Endothelial cell of umbilical vein (primary cell): Measurements from ENCODE around the gene BIN1. TPM values are rescaled to one million over a fixed set of nuclear protein-coding genes. Genes with fewer than 3 reads are reported as not detected.

ENCODE experiments used
- BruUV-seq: library from RNA; stranded (reverse); fragments of 400-500 nt; replicated peaks from 2 replicates; lab custom pipeline; 2021; lab: Mats Ljungman, UMichigan
- CTCF ChIA-PET: fragments of 300-600, 350-600 bp; sonication (Branson Sonifier 250); formaldehyde crosslinking; loops from one replicate; lab custom pipeline; 2021; ENCODE audit warnings: antibody characterized with exemption, inconsistent platforms; lab: Charles Lee
- POLR2A ChIA-PET: fragments of 300-600, 350-600 bp; sonication (Branson Sonifier 250); formaldehyde crosslinking; loops from one replicate; lab custom pipeline; 2021; ENCODE audit warnings: antibody characterized with exemption, inconsistent platforms; lab: Charles Lee
- DNase-seq: peaks from one replicate; pipeline ENCODE4 v3.0.0-alpha.2; 2011; ENCODE audit warnings: low read depth, low spot score
- FAIRE-seq: peaks from 2 replicates; lab custom pipeline; 2011; peaks lifted over from hg19 to GRCh38; lab: Jason Lieb, UNC
- H2AFZ ChIP-seq: 2 replicates; pipeline ENCODE4 v1.6.0; 2012; ENCODE audit warnings: low read depth, low read length, control low read depth, inconsistent platforms
- H3K27ac ChIP-seq: 2 replicates; pipeline ENCODE4 v1.5.1; 2011; ENCODE audit warnings: low read depth, mild to moderate bottlenecking, control low read depth, low read length, moderate library complexity; ENCODE audit not compliant: insufficient read depth
- H3K27me3 ChIP-seq, 2 experiments: 2 replicates each; pipeline versions ENCODE4 v1.6.0 to v1.6.1; 2011; ENCODE audit warnings: low read length in 2 of 2, mixed read lengths in 1 of 2; ENCODE audit not compliant: control insufficient read depth in 2 of 2, insufficient read depth in 2 of 2
- H3K36me3 ChIP-seq, 2 experiments: 2 replicates in 1 of 2; 3 replicates in 1 of 2; pipeline ENCODE4 v1.5.1; 2011; ENCODE audit warnings: low read length in 2 of 2, mild to moderate bottlenecking in 1 of 2, moderate library complexity in 1 of 2; ENCODE audit not compliant: control insufficient read depth in 2 of 2, insufficient read depth in 2 of 2; ENCODE audit errors: extremely low read depth in 1 of 2
- H3K4me1 ChIP-seq: 3 replicates; pipeline ENCODE4 v1.5.1; 2011; ENCODE audit warnings: mild to moderate bottlenecking, low read length; ENCODE audit not compliant: control insufficient read depth, insufficient read depth; ENCODE audit errors: extremely low read depth
- H3K4me2 ChIP-seq: 2 replicates; pipeline ENCODE4 v1.6.1; 2011; ENCODE audit warnings: low read length, control low read depth, mixed read lengths; ENCODE audit not compliant: insufficient read depth
- H3K4me3 ChIP-seq, 3 experiments: fragments of 200-600 bp in 1 of 3; sonication (generic), shearing (Covaris generic) in 1 of 3; replicated peaks in 1 of 3; 2 replicates each; pipeline ENCODE4 v1.5.1; 2011 to 2016; ENCODE audit warnings: control low read depth in 3 of 3, low read length in 3 of 3, mild to moderate bottlenecking in 2 of 3, inconsistent platforms in 1 of 3, low read depth in 1 of 3, moderate library complexity in 1 of 3; ENCODE audit not compliant: insufficient read depth in 1 of 3
- H3K79me2 ChIP-seq: 2 replicates; pipeline ENCODE4 v1.6.0; 2012; ENCODE audit warnings: low read length, inconsistent platforms; ENCODE audit not compliant: control insufficient read depth, insufficient read depth
- H3K9ac ChIP-seq: replicated peaks from 2 replicates; pipeline ENCODE3; 2011; ENCODE audit warnings: low read length, control low read depth; ENCODE audit not compliant: insufficient read depth; ENCODE audit errors: extremely low read depth
- H3K9me1 ChIP-seq: replicated peaks from 3 replicates; pipeline ENCODE4 v1.6.0; 2011; ENCODE audit warnings: mild to moderate bottlenecking, low read length; ENCODE audit not compliant: control insufficient read depth, insufficient read depth; ENCODE audit errors: extremely low read depth
- H3K9me3 ChIP-seq: replicated peaks from 2 replicates; pipeline ENCODE4 v1.5.1; 2012; ENCODE audit warnings: low read length, inconsistent platforms; ENCODE audit not compliant: control insufficient read depth, insufficient read depth
- H4K20me1 ChIP-seq: replicated peaks from 2 replicates; pipeline ENCODE3; 2011; ENCODE audit warnings: mild to moderate bottlenecking, low read length; ENCODE audit not compliant: control insufficient read depth, insufficient read depth; ENCODE audit errors: extremely low read depth
- EZH2 ChIP-seq: IDR thresholded peaks from 2 replicates; pipeline ENCODE4 v1.6.1; 2012; ENCODE audit warnings: borderline replicate concordance, low read depth, mild to moderate bottlenecking, moderate library complexity, low read length, inconsistent platforms; ENCODE audit not compliant: severe bottlenecking
- FOS ChIP-seq: IDR thresholded peaks from 2 replicates; pipeline ENCODE4 v1.6.1; 2011; ENCODE audit warnings: mild to moderate bottlenecking, low read length, moderate library complexity, borderline replicate concordance; ENCODE audit not compliant: insufficient read depth
- GATA2 ChIP-seq: IDR thresholded peaks from 2 replicates; pipeline ENCODE4 v1.7.0; 2011; ENCODE audit warnings: low read depth, mild to moderate bottlenecking, moderate library complexity, mixed read lengths, low read length; ENCODE audit not compliant: insufficient read length, insufficient read depth
- JUN ChIP-seq: IDR thresholded peaks from 2 replicates; pipeline ENCODE4 v1.6.1; 2011; ENCODE audit warnings: borderline replicate concordance, low read depth; ENCODE audit not compliant: insufficient read length, insufficient read depth
- MYC ChIP-seq: IDR thresholded peaks from one replicate; pipeline ENCODE4 v1.6.1; 2011; ENCODE audit warnings: mild to moderate bottlenecking, low read depth, low read length
- POLR2AphosphoS5 ChIP-seq: IDR thresholded peaks from 2 replicates; pipeline ENCODE4 v1.6.1; 2012; ENCODE audit warnings: low read depth, mild to moderate bottlenecking, control low read depth, low read length, moderate library complexity; ENCODE audit not compliant: insufficient read depth
- dilution Hi-C: fragments of 300-500 bp; cut with MboI; formaldehyde crosslinking; loops from one replicate; pipeline ENCODE4 v1.15.0; 2019; ENCODE audit warnings: low sequenced_read_pairs; ENCODE audit not compliant: extremely low pct_ligation_motif_present
- intact Hi-C: fragments of 100-400 bp; cut with micrococcal nuclease; formaldehyde crosslinking; loops from one replicate; pipeline ENCODE4 v1.10.0; 2022
- polyA plus RNA-seq, 4 experiments: library from polyadenylated mRNA; depleted of rRNA in 3 of 4; stranded (reverse) in 3 of 4; unstranded in 1 of 4; fragments of >200 nt; gene quantifications; 2 replicates each; pipeline versions ENCODE4 v1.2.1 to v1.2.3, GENCODE V29; 2011 to 2012; ENCODE audit warnings: missing spikeins in 1 of 4
- total RNA-seq: library from RNA; stranded (reverse); gene quantifications from 2 replicates; pipeline ENCODE4 v1.2.3, GENCODE V29; 2021
- TF ChIP-seq, protein P1 (sequence below), 2 donors: IDR thresholded peaks; 1 replicate in 1 of 2; 2 replicates in 1 of 2; pipeline ENCODE4 v1.5.1; 2011; ENCODE audit warnings: low read length in 2 of 2, mild to moderate bottlenecking in 2 of 2, moderate library complexity in 2 of 2, control low read depth in 1 of 2, inconsistent platforms in 1 of 2, low read depth in 1 of 2; ENCODE audit not compliant: insufficient read depth in 1 of 2; ENCODE audit errors: extremely low read depth in 1 of 2
- TF ChIP-seq, protein P2 (sequence below): IDR thresholded peaks from 2 replicates; pipeline ENCODE4 v1.6.1; 2011; ENCODE audit not compliant: insufficient read depth, insufficient read length

BIN1 gene
- total and polyA plus RNA-seq, 2 donors (not counting 3 experiments of a cell fraction or from before 2014, with no cell fraction given), result 26.3 to 36.9 TPM

DNA sequence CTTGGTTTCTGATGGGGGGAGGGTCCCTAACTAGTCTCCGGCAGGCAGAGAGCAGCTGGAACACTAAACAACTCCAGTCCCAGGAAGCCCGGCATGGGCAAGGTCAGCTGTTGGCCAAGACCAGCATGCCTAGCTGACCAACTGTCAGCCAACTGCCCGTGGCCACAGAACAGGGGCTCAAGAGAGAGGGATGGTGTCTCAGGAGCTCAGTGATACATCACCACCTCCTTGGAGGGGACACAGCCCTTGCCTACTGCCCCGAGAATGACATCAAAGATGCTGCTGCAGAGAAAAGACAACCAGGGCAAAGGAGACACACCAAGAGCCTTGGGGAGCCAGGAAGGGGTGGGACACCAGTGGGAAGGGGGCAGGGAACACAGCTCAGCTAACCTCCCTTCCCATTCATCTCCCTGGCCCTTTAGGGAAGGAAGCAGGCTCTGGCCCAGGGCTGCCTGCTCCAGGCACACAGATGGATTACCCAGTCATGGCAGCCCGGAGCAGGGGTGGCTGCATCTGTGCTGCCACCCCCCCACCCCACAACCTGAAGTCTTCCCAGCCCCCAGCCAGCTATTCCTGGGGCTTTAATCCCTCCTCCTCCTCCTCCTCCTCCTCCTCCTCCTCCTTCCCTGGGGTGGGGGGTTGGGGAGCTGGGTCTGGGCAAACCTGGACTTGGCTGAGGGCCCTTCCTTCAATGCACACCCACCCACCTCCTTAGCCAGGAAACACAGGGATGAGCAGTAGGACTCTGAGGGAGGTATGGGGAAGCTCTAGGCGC lies 1.9 kb downstream of the BIN1 start:
- no peaks in the 10 kb centered on the region for H3K9me1 ChIP-seq
- FAIRE-seq (no peak), DNase-seq (no peak)
- peak overlapping the region; percentile 84 for H2AFZ ChIP-seq
- ChIA-PET CTCF (interaction anchor here (0.9 to 3.1 kb wide), 10 partner anchors 10 to 68 kb away, joined by 3 to 56 read pairs (median 6); no protein-coding TSS in a partner anchor), POLR2A (interaction anchor here (0.6 kb wide), 1 partner anchor 91 kb away, joined by 4 read pairs; no protein-coding TSS in a partner anchor)
- peak overlapping the region; percentile 68 for H3K27ac ChIP-seq
- no TSS peak for BruUV-seq
- H3K79me2 ChIP-seq, result peaks cover 37% of the 10 kb centered on the region
- dilution Hi-C loops (no loop called here), intact Hi-C loops (loop anchor here (5.0 kb wide), 1 partner anchor 187 kb away; the partner anchor contains the start of gene ERCC3)
- peak overlapping the region; percentile 81 for H3K9ac ChIP-seq
- H3K4me1 ChIP-seq, result peaks cover 6% of the 10 kb centered on the region
- no peaks in the 10 kb centered on the region for H3K27me3 ChIP-seq
- TF ChIP-seq, protein P1, sequence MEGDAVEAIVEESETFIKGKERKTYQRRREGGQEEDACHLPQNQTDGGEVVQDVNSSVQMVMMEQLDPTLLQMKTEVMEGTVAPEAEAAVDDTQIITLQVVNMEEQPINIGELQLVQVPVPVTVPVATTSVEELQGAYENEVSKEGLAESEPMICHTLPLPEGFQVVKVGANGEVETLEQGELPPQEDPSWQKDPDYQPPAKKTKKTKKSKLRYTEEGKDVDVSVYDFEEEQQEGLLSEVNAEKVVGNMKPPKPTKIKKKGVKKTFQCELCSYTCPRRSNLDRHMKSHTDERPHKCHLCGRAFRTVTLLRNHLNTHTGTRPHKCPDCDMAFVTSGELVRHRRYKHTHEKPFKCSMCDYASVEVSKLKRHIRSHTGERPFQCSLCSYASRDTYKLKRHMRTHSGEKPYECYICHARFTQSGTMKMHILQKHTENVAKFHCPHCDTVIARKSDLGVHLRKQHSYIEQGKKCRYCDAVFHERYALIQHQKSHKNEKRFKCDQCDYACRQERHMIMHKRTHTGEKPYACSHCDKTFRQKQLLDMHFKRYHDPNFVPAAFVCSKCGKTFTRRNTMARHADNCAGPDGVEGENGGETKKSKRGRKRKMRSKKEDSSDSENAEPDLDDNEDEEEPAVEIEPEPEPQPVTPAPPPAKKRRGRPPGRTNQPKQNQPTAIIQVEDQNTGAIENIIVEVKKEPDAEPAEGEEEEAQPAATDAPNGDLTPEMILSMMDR (IDR thresholded peaks at IDR 0.05; ENCODE audit: extremely low read depth in 1 of 2, insufficient read depth in 1 of 2, low read depth in 1 of 2, low read length in 2 of 2), result no peak
- TF ChIP-seq, protein P2, sequence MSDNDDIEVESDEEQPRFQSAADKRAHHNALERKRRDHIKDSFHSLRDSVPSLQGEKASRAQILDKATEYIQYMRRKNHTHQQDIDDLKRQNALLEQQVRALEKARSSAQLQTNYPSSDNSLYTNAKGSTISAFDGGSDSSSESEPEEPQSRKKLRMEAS, result no peak
- TF ChIP-seq EZH2, result no peak
- TF ChIP-seq JUN, result no peak
- no peak for TF ChIP-seq FOS
- no peak for TF ChIP-seq GATA2
- TF ChIP-seq MYC, result no peak
- TF ChIP-seq POLR2AphosphoS5, result no peak
- peak overlapping the region; percentile 84 for H3K4me2 ChIP-seq
- H3K36me3 ChIP-seq, result no peaks in the 10 kb centered on the region
- no peaks in the 10 kb centered on the region for H3K9me3 ChIP-seq
- H4K20me1 ChIP-seq, result no peaks in the 10 kb centered on the region
- peak overlapping the region; percentile 68 to 92 (median 78) for H3K4me3 ChIP-seq
